Measurements from ENCODE around the gene CDC20. TPM values are rescaled to one million over a fixed set of nuclear protein-coding genes. Genes with fewer than 3 reads are reported as not detected.

Gene CDC20
- total and polyA plus RNA-seq, 2 of the 8 experiments (the other 6 are each of a cell fraction or from before 2014, with no cell fraction given) = 214 to 221 TPM

GRCh38 chr1:43338001-43338400, 20.8 kb upstream of the CDC20 start:
- no peak overlapping the region for H2BK5ac ChIP-seq (ENCODE audit: low read depth, low read length)
- 92% methylated on average over 5 of the region's 5 CpGs; no CpG with 5 or more reads in 1 of the 2 experiments for WGBS, 2 experiments (ENCODE audit: extremely low coverage in 1 of 2, insufficient coverage in 1 of 2, insufficient read length in 1 of 2, insufficient replicate concordance in 2 of 2, low coverage in 1 of 2, low lambda C conversion rate in 2 of 2, missing lambda C conversion rate in 1 of 2)
- no peak overlapping the region for H3K23ac ChIP-seq (ENCODE audit: insufficient read length)
- H2BK120ac ChIP-seq (replicated peaks; ENCODE audit: low read depth, low read length) = no peak overlapping the region
- H2AK5ac ChIP-seq (ENCODE audit: low read depth, low read length) = no peak overlapping the region
- H3K4me2 ChIP-seq (ENCODE audit: insufficient read depth in 1 of 2, low read depth in 2 of 2, low read length in 2 of 2) = no peak overlapping the region
- no peaks in the 10 kb centered on the region for H3K23me2 ChIP-seq (ENCODE audit: low read depth, low read length)
- no peak overlapping the region for H3K9ac ChIP-seq (replicated peaks in 1 of 4; ENCODE audit: extremely low read depth in 1 of 4, low read depth in 3 of 4, low read length in 3 of 4)
- no peaks in the 10 kb centered on the region for H3K79me1 ChIP-seq (ENCODE audit: low read depth, low read length)
- H3K14ac ChIP-seq (ENCODE audit: insufficient read length) = no peak overlapping the region
- no peak for DNase-seq (ENCODE audit: low read depth in 1 of 2, low spot score in 2 of 2)
- H3K27ac ChIP-seq (ENCODE audit: low read depth, low read length) = no peak overlapping the region
- no peaks in the 10 kb centered on the region for H3K9me3 ChIP-seq (ENCODE audit: insufficient read depth in 2 of 2, low read depth in 1 of 2, low read length in 1 of 2)
- H4K91ac ChIP-seq (replicated peaks; ENCODE audit: insufficient read length, low read length) = no peak overlapping the region
- H4K8ac ChIP-seq (ENCODE audit: extremely low read depth, insufficient read depth, low read length) = no peak overlapping the region
- H3K56ac ChIP-seq (replicated peaks; ENCODE audit: insufficient read length, low read depth, low read length) = no peak overlapping the region
- no peak overlapping the region for H4K5ac ChIP-seq (ENCODE audit: insufficient read length, low read depth, low read length)
- H3K4me1 ChIP-seq (replicated peaks in 1 of 4; ENCODE audit: control insufficient read depth in 3 of 4, insufficient read depth in 4 of 4, low read length in 3 of 4) = no peaks in the 10 kb centered on the region
- no peaks in the 10 kb centered on the region for H3K79me2 ChIP-seq (ENCODE audit: control insufficient read depth in 1 of 2, insufficient read depth in 2 of 2, low read length in 2 of 2)
- no peak overlapping the region for H3K18ac ChIP-seq (ENCODE audit: extremely low read depth, low read length)
- ChIA-PET POLR2A (ENCODE audit: partially characterized antibody) (interaction anchor here (1.3 to 1.4 kb wide), 3 partner anchors 8 to 20 kb away, joined by 3 to 5 read pairs (median 5); partner anchors contain the start of gene CDC20), CTCF (ENCODE audit: partially characterized antibody) (interaction anchor here (1.2 to 1.3 kb wide), 3 partner anchors 9 to 111 kb away, joined by 3 to 5 read pairs (median 4); no protein-coding TSS in a partner anchor)
- H4K20me1 ChIP-seq (replicated peaks in 1 of 2; ENCODE audit: control insufficient read depth in 1 of 2, insufficient read depth in 2 of 2, low read length in 2 of 2) = no peaks in the 10 kb centered on the region
- no peak overlapping the region for H2AFZ ChIP-seq (ENCODE audit: low read length)
- H3K36me3 ChIP-seq (ENCODE audit: control insufficient read depth in 2 of 4, insufficient read depth in 4 of 4, low read length in 3 of 4) = no peaks in the 10 kb centered on the region
- H2BK15ac ChIP-seq (ENCODE audit: low read length) = no peak overlapping the region
- H3K27me3 ChIP-seq (replicated peaks in 1 of 4; ENCODE audit: control insufficient read depth in 3 of 4, extremely low read depth in 1 of 4, insufficient read depth in 3 of 4, low read length in 3 of 4) = no peaks in the 10 kb centered on the region
- no peak overlapping the region for H3K4me3 ChIP-seq (ENCODE audit: extremely low read depth in 1 of 4, insufficient read depth in 2 of 4, low read depth in 3 of 4, low read length in 4 of 4)
- H2BK12ac ChIP-seq (ENCODE audit: low read depth, low read length) = no peak overlapping the region
- FAIRE-seq = no peak
- H2BK20ac ChIP-seq (ENCODE audit: low read length) = no peak overlapping the region
- H3K4ac ChIP-seq (replicated peaks; ENCODE audit: insufficient read length, low read depth, low read length) = no peak overlapping the region
- TF ChIP-seq MAFK (IDR thresholded peaks at IDR 0.05; ENCODE audit: low read depth, low read length) = no peak
- no peak for TF ChIP-seq EZH2 (IDR thresholded peaks at IDR 0.05; ENCODE audit: low read depth, low read length, severe bottlenecking)
- no peak for TF ChIP-seq SIRT6 (IDR thresholded peaks at IDR 0.05; ENCODE audit: low read length)
- TF ChIP-seq TAF1 (IDR thresholded peaks at IDR 0.05; ENCODE audit: low read depth, low read length) = no peak
- no peak for TF ChIP-seq E2F6 (IDR thresholded peaks at IDR 0.05)
- no peak for TF ChIP-seq KDM1A (IDR thresholded peaks at IDR 0.05; ENCODE audit: borderline replicate concordance, low read length)
- no peak for TF ChIP-seq ATF2 (IDR thresholded peaks at IDR 0.05; ENCODE audit: low read length)
- TF ChIP-seq POLR2A (IDR thresholded peaks at IDR 0.05; ENCODE audit: control extremely low read depth in 1 of 2, low read depth in 2 of 2, low read length in 2 of 2) = no peak
- no peak for TF ChIP-seq CHD1 (IDR thresholded peaks at IDR 0.05; ENCODE audit: low read depth, low read length)
- TF ChIP-seq USF2 (IDR thresholded peaks at IDR 0.05; ENCODE audit: low read length) = no peak
- TF ChIP-seq CBX5 (IDR thresholded peaks at IDR 0.05; ENCODE audit: low read depth, low read length) = no peak

Measured in H1 (cell line).